Measurements from ENCODE around the gene STRA8. TPM values are rescaled to one million over a fixed set of nuclear protein-coding genes. Genes with fewer than 3 reads are reported as not detected.

The STRA8 gene
- total RNA-seq, 5 donors from 2014 or later (not counting 1 experiment from before 2014, with no cell fraction given) = not detected

DNA sequence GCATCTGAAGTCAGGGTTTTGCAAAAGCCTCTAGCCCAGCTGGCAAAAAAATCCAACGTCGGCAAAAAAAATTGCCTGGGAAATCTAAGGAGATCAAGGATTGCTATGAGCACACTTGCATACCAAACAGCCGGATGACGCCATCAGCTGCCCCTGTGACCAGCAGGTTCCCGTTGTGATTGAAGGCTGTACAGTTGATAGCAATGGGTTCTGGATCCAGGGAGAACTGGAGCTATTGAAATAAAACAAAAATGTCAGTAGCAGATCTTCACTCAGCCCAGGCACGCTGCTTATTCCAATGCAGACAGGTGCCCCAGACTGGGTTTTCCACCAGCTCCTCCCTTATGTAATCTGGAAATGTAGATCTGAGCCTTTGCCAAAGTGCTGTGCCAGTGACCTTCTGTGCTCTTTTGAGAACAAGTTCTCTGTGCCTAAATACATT is 44.4 kb upstream of the STRA8 start:
- peaks cover 88% of the 10 kb centered on the region for H3K36me3 Mint-ChIP-seq
- H3K4me1 ChIP-seq (ENCODE audit: control insufficient read depth in 1 of 2, extremely low read depth in 1 of 2, insufficient read depth in 2 of 2, low read length in 2 of 2) = no peaks in the 10 kb centered on the region
- ChIA-PET POLR2A (no interaction called here), CTCF (no interaction called here)
- no peaks in the 10 kb centered on the region for H3K27me3 ChIP-seq (replicated peaks in 1 of 2; ENCODE audit: control insufficient read depth in 2 of 2, extremely low read depth in 1 of 2, insufficient read depth in 2 of 2, low read length in 1 of 2)
- peaks cover 0 to 66% of the 10 kb centered on the region in 2 donors for H3K36me3 ChIP-seq (ENCODE audit: control insufficient read depth in 2 of 2, extremely low read depth in 1 of 2, insufficient read depth in 1 of 2, low read length in 1 of 2)
- DNase-seq = no peak
- peaks cover 0 to under 1% (median 0%) of the 10 kb centered on the region in 3 donors for H3K9me3 Mint-ChIP-seq
- 100% methylated on average over 5 of the region's 6 CpGs for WGBS (ENCODE audit: insufficient coverage)
- H3K27ac ChIP-seq (ENCODE audit: low read length) = no peak overlapping the region
- no peak for ATAC-seq (replicated peaks in 1 of 4)
- no peaks in the 10 kb centered on the region for H3K27me3 Mint-ChIP-seq
- H3K4me1 Mint-ChIP-seq = no peaks in the 10 kb centered on the region
- no peak overlapping the region for H3K4me3 Mint-ChIP-seq
- no peaks in the 10 kb centered on the region for H3K9me3 ChIP-seq
- no peak overlapping the region for H3K27ac Mint-ChIP-seq
- H3K4me3 ChIP-seq (ENCODE audit: control insufficient read depth in 1 of 2, extremely low read depth in 1 of 2, low read length in 1 of 2) = no peak overlapping the region

DNA sequence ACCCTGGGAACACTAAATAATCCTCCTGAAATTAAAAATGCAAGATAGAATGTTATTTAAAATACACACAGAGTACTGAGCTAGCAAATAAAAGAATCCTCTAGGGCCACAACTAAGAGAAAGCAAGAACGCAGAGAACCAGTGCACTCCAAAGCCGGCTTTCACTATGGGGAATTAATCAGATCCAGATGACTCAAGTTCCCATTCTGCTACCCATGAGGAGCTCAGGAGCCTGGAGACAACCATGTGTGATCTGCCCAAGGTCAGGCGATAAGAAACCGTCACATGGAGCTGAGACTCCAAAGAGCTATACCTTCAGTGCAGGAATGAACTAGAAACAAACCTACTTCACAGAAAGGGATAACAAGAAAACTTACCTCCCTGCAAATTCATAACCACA is 43.7 kb upstream of the STRA8 start:
- no peaks in the 10 kb centered on the region for H3K27me3 Mint-ChIP-seq
- no peaks in the 10 kb centered on the region for H3K9me3 Mint-ChIP-seq
- no peak overlapping the region for H3K27ac ChIP-seq (ENCODE audit: low read length)
- no peaks in the 10 kb centered on the region for H3K27me3 ChIP-seq (replicated peaks in 1 of 2; ENCODE audit: control insufficient read depth in 2 of 2, extremely low read depth in 1 of 2, insufficient read depth in 2 of 2, low read length in 1 of 2)
- H3K9me3 ChIP-seq = no peaks in the 10 kb centered on the region
- WGBS (ENCODE audit: insufficient coverage) = 96% methylated on average over 4 of the region's 4 CpGs
- H3K4me1 Mint-ChIP-seq = no peaks in the 10 kb centered on the region
- H3K4me3 ChIP-seq (ENCODE audit: control insufficient read depth in 1 of 2, extremely low read depth in 1 of 2, low read length in 1 of 2) = no peak overlapping the region
- H3K36me3 ChIP-seq (ENCODE audit: control insufficient read depth in 2 of 2, extremely low read depth in 1 of 2, insufficient read depth in 1 of 2, low read length in 1 of 2) = peaks cover 0 to 69% of the 10 kb centered on the region in 2 donors
- no peak overlapping the region for H3K27ac Mint-ChIP-seq
- no peak overlapping the region for H3K4me3 Mint-ChIP-seq
- H3K4me1 ChIP-seq (ENCODE audit: control insufficient read depth in 1 of 2, extremely low read depth in 1 of 2, insufficient read depth in 2 of 2, low read length in 2 of 2) = no peaks in the 10 kb centered on the region
- no peak for ATAC-seq (replicated peaks in 1 of 4)
- DNase-seq = no peak
- POLR2A ChIA-PET = interaction anchor here in 1 of 2 donors (0.6 kb wide), 1 partner anchor 377 kb away, joined by 3 read pairs; no protein-coding TSS in a partner anchor
- CTCF ChIA-PET = interaction anchor here in 1 of 2 donors (0.6 kb wide), 1 partner anchor 510 kb away, joined by 4 read pairs; no protein-coding TSS in a partner anchor
- peaks cover 87% of the 10 kb centered on the region for H3K36me3 Mint-ChIP-seq

GRCh38 chr7:135190703-135191102 is 42.9 kb upstream of the STRA8 start:
- no peak for ATAC-seq (replicated peaks in 1 of 4)
- no peak for DNase-seq
- H3K36me3 ChIP-seq (ENCODE audit: control insufficient read depth in 2 of 2, extremely low read depth in 1 of 2, insufficient read depth in 1 of 2, low read length in 1 of 2) = peaks cover 0 to 72% of the 10 kb centered on the region in 2 donors
- Mint-ChIP-seq H3K9me3 (no peaks in the 10 kb centered on the region), H3K4me1 (no peaks in the 10 kb centered on the region), H3K27ac (no peak overlapping the region), H3K4me3 (no peak overlapping the region), H3K27me3 (no peaks in the 10 kb centered on the region), H3K36me3 (peaks cover 86% of the 10 kb centered on the region)
- CTCF ChIA-PET = interaction anchor here in 1 of 2 donors (0.6 kb wide), 1 partner anchor 509 kb away, joined by 4 read pairs; no protein-coding TSS in a partner anchor
- H3K27ac ChIP-seq (ENCODE audit: low read length) = no peak overlapping the region
- no peaks in the 10 kb centered on the region for H3K9me3 ChIP-seq
- H3K4me1 ChIP-seq (ENCODE audit: control insufficient read depth in 1 of 2, extremely low read depth in 1 of 2, insufficient read depth in 2 of 2, low read length in 2 of 2) = no peaks in the 10 kb centered on the region
- POLR2A ChIA-PET = interaction anchor here in 1 of 2 donors (0.6 kb wide), 1 partner anchor 378 kb away, joined by 3 read pairs; no protein-coding TSS in a partner anchor
- no peaks in the 10 kb centered on the region for H3K27me3 ChIP-seq (replicated peaks in 1 of 2; ENCODE audit: control insufficient read depth in 2 of 2, extremely low read depth in 1 of 2, insufficient read depth in 2 of 2, low read length in 1 of 2)
- no peak overlapping the region for H3K4me3 ChIP-seq (ENCODE audit: control insufficient read depth in 1 of 2, extremely low read depth in 1 of 2, low read length in 1 of 2)

DNA sequence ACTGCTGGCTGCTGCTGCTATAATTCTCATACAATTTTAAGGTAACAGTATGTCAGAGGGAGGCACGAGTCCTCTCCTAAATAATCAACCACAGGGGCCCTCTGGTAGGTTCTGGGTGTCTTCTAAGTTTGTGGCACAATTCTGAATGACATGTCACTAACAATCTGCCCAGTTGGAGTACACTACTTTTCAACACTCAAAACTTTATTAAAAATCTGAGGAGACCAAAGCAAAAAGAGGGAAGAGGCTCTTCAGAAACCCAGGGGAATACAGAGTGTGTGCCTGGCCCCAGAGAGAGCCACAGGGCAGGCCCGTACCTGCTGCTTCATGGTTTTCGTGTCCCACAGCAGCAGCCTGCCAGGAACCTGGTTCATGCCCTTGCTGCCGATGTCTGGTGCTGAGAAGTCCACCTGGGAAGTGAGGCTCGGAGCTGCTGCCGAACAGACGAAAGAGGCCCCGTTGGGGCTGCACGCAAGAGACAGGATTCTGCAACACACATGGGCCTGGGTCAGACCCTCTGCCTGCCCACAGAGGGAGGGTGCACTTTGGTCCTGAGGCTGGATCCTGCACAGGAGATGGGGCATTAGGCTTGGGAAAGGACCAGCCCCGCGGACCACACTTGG is 40.6 kb upstream of the STRA8 start:
- no peak overlapping the region for H3K4me3 ChIP-seq (ENCODE audit: control insufficient read depth in 1 of 2, extremely low read depth in 1 of 2, low read length in 1 of 2)
- H3K36me3 ChIP-seq (ENCODE audit: control insufficient read depth in 2 of 2, extremely low read depth in 1 of 2, insufficient read depth in 1 of 2, low read length in 1 of 2) = peaks cover 12 to 70% of the 10 kb centered on the region in 2 donors
- no peak overlapping the region for H3K27ac ChIP-seq (ENCODE audit: low read length)
- Mint-ChIP-seq H3K4me3 (no peak overlapping the region), H3K36me3 (peaks cover 83% of the 10 kb centered on the region), H3K27me3 (no peaks in the 10 kb centered on the region), H3K9me3 (no peaks in the 10 kb centered on the region), H3K27ac (no peak overlapping the region), H3K4me1 (no peaks in the 10 kb centered on the region)
- CTCF ChIA-PET = no interaction called here
- no peaks in the 10 kb centered on the region for H3K27me3 ChIP-seq (replicated peaks in 1 of 2; ENCODE audit: control insufficient read depth in 2 of 2, extremely low read depth in 1 of 2, insufficient read depth in 2 of 2, low read length in 1 of 2)
- POLR2A ChIA-PET = no interaction called here
- ATAC-seq (replicated peaks in 1 of 4) = no peak
- DNase-seq = no peak
- WGBS (ENCODE audit: insufficient coverage) = 97% methylated on average over 5 of the region's 11 CpGs
- no peaks in the 10 kb centered on the region for H3K4me1 ChIP-seq (ENCODE audit: control insufficient read depth in 1 of 2, extremely low read depth in 1 of 2, insufficient read depth in 2 of 2, low read length in 2 of 2)
- no peaks in the 10 kb centered on the region for H3K9me3 ChIP-seq

GRCh38 chr7:135193615-135194081 is 40.0 kb upstream of the STRA8 start:
- Histone ChIP-seq H3K4me1 (ENCODE audit: control insufficient read depth in 1 of 2, extremely low read depth in 1 of 2, insufficient read depth in 2 of 2, low read length in 2 of 2) (no peaks in the 10 kb centered on the region), H3K4me3 (ENCODE audit: control insufficient read depth in 1 of 2, extremely low read depth in 1 of 2, low read length in 1 of 2) (no peak overlapping the region), H3K27me3 (replicated peaks in 1 of 2; ENCODE audit: control insufficient read depth in 2 of 2, extremely low read depth in 1 of 2, insufficient read depth in 2 of 2, low read length in 1 of 2) (no peaks in the 10 kb centered on the region), H3K36me3 (ENCODE audit: control insufficient read depth in 2 of 2, extremely low read depth in 1 of 2, insufficient read depth in 1 of 2, low read length in 1 of 2) (peaks cover 12 to 70% of the 10 kb centered on the region in 2 donors), H3K27ac (ENCODE audit: low read length) (no peak overlapping the region), H3K9me3 (no peaks in the 10 kb centered on the region)
- Mint-ChIP-seq H3K4me1 (no peaks in the 10 kb centered on the region), H3K4me3 (no peak overlapping the region), H3K27ac (no peak overlapping the region), H3K36me3 (peaks cover 83% of the 10 kb centered on the region), H3K9me3 (no peaks in the 10 kb centered on the region), H3K27me3 (no peaks in the 10 kb centered on the region)
- no peak for DNase-seq
- POLR2A ChIA-PET = no interaction called here
- CTCF ChIA-PET = interaction anchor here in 1 of 2 donors (0.6 kb wide), 1 partner anchor 1053 kb away, joined by 5 read pairs; no protein-coding TSS in a partner anchor
- no peak for ATAC-seq (replicated peaks in 1 of 4)
- WGBS (ENCODE audit: insufficient coverage) = 95% methylated on average over 6 of the region's 10 CpGs

- CTCF ChIA-PET = interaction anchor here in 1 of 2 donors (0.6 kb wide), 1 partner anchor 1052 kb away, joined by 5 read pairs; no protein-coding TSS in a partner anchor
- DNase-seq = no peak
- no peak for ATAC-seq (replicated peaks in 1 of 4)
- Histone ChIP-seq H3K4me3 (ENCODE audit: control insufficient read depth in 1 of 2, extremely low read depth in 1 of 2, low read length in 1 of 2) (no peak overlapping the region), H3K4me1 (ENCODE audit: control insufficient read depth in 1 of 2, extremely low read depth in 1 of 2, insufficient read depth in 2 of 2, low read length in 2 of 2) (no peaks in the 10 kb centered on the region), H3K9me3 (no peaks in the 10 kb centered on the region), H3K27ac (ENCODE audit: low read length) (no peak overlapping the region), H3K27me3 (replicated peaks in 1 of 2; ENCODE audit: control insufficient read depth in 2 of 2, extremely low read depth in 1 of 2, insufficient read depth in 2 of 2, low read length in 1 of 2) (no peaks in the 10 kb centered on the region), H3K36me3 (ENCODE audit: control insufficient read depth in 2 of 2, extremely low read depth in 1 of 2, insufficient read depth in 1 of 2, low read length in 1 of 2) (peaks cover 12 to 72% of the 10 kb centered on the region in 2 donors)
- Mint-ChIP-seq H3K27me3 (no peaks in the 10 kb centered on the region), H3K27ac (no peak overlapping the region), H3K4me1 (peaks cover 0 to 2% (median 0%) of the 10 kb centered on the region in 3 donors), H3K9me3 (no peaks in the 10 kb centered on the region), H3K4me3 (no peak overlapping the region), H3K36me3 (peaks cover 82% of the 10 kb centered on the region)
- 88% methylated on average over 4 of the region's 12 CpGs for WGBS (ENCODE audit: insufficient coverage)
- POLR2A ChIA-PET = no interaction called here
Measured at GRCh38 chr7:135194494-135195095, 39.0 kb upstream of the STRA8 start.

Measured in T-cell (primary cell).